Tibial artery (tissue), 4 donors: ENCODE measurements around the gene KRT82.

Experiments
- DNase-seq, 2 donors: peaks; one replicate each; pipeline ENCODE4 v3.0.0-alpha.2; 2019
- H3K27ac ChIP-seq, 2 donors: fragments of 200-600 bp; sonication (generic) in 1 of 2; 1 replicate in 1 of 2; 2 replicates in 1 of 2; pipeline ENCODE4 v1.5.1; 2018 to 2019; ENCODE audit warnings: mild to moderate bottlenecking in 1 of 2
- H3K27me3 ChIP-seq, 2 donors: fragments of 200-600 bp; sonication (generic) in 1 of 2; one replicate each; pipeline versions ENCODE4 v1.5.1 to v1.6.0; 2016 to 2019
- H3K36me3 ChIP-seq, 3 donors: fragments of 200-600 bp; sonication (generic) in 2 of 3; one replicate each; pipeline ENCODE4 v1.5.1; 2016 to 2019; ENCODE audit warnings: mild to moderate bottlenecking in 2 of 3
- H3K4me1 ChIP-seq, 4 donors: fragments of 200-600 bp; sonication (generic) in 2 of 4; 1 replicate in 3 of 4; 2 replicates in 1 of 4; pipeline ENCODE4 v1.5.1; 2016 to 2019
- H3K4me3 ChIP-seq, 2 donors: fragments of 200-600 bp; sonication (generic) in 1 of 2; 1 replicate in 1 of 2; 2 replicates in 1 of 2; pipeline ENCODE4 v1.5.1; 2018 to 2019; ENCODE audit warnings: mild to moderate bottlenecking in 2 of 2
- H3K9me3 ChIP-seq, 3 donors: fragments of 200-600 bp; sonication (generic) in 1 of 3; one replicate each; pipeline ENCODE4 v1.5.1; 2016 to 2019
- intact Hi-C: fragments of 100-400 bp; cut with DNase I; formaldehyde crosslinking; loops from one replicate; pipeline ENCODE4 v1.15.0; 2023; ENCODE audit warnings: low total_unique reads
- TF ChIP-seq, protein P1 (sequence below), 2 experiments: fragments of 200-600 bp in 1 of 2; fragments of 450-650 bp in 1 of 2; IDR thresholded peaks; one replicate each; pipeline ENCODE4 v1.5.1; 2017 to 2019; ENCODE audit warnings: antibody characterized with exemption in 2 of 2, mild to moderate bottlenecking in 1 of 2, moderate library complexity in 1 of 2

KRT82 gene

GRCh38 chr12:52441320-52441911 lies 35.3 kb upstream of the KRT82 start:
- H3K4me3 ChIP-seq = no peak overlapping the region
- no peaks in the 10 kb centered on the region for H3K4me1 ChIP-seq
- TF ChIP-seq, protein P1, sequence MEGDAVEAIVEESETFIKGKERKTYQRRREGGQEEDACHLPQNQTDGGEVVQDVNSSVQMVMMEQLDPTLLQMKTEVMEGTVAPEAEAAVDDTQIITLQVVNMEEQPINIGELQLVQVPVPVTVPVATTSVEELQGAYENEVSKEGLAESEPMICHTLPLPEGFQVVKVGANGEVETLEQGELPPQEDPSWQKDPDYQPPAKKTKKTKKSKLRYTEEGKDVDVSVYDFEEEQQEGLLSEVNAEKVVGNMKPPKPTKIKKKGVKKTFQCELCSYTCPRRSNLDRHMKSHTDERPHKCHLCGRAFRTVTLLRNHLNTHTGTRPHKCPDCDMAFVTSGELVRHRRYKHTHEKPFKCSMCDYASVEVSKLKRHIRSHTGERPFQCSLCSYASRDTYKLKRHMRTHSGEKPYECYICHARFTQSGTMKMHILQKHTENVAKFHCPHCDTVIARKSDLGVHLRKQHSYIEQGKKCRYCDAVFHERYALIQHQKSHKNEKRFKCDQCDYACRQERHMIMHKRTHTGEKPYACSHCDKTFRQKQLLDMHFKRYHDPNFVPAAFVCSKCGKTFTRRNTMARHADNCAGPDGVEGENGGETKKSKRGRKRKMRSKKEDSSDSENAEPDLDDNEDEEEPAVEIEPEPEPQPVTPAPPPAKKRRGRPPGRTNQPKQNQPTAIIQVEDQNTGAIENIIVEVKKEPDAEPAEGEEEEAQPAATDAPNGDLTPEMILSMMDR (IDR thresholded peaks at IDR 0.05) = no peak
- no peaks in the 10 kb centered on the region for H3K36me3 ChIP-seq
- peaks cover 0 to 39% of the 10 kb centered on the region in 2 donors for H3K27me3 ChIP-seq
- intact Hi-C loops = no loop called here
- no peaks in the 10 kb centered on the region for H3K9me3 ChIP-seq
- DNase-seq = no peak
- no peak overlapping the region for H3K27ac ChIP-seq

DNA sequence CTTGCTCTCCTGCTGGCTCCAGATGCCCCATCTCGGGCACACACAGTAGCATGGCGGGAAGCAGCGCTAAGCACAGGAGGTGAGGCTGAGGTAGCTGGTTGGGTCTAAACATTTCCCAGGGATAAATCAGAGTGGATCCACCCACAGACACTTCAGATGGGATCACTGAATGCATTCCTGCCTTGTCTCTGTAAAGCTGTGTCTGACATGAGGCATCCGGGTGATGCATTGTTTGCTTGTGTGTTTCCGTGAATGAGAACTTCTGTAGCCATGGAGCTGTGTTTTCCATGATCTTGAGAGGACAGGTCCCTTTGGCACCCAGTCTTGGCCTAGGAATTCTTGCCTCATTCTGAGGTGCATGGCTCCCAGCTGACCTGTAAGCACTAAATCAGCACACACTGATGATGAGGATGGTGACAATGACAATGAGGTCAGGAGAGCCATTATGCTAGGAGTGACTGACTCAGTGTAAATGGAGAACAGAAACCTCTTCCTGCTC lies 34.7 kb upstream of the KRT82 start:
- TF ChIP-seq, protein P1 (IDR thresholded peaks at IDR 0.05) = no peak
- Histone ChIP-seq H3K9me3 (no peaks in the 10 kb centered on the region), H3K36me3 (no peaks in the 10 kb centered on the region), H3K27ac (no peak overlapping the region), H3K27me3 (peaks cover 0 to 39% of the 10 kb centered on the region in 2 donors), H3K4me3 (no peak overlapping the region), H3K4me1 (no peaks in the 10 kb centered on the region)
- no peak for DNase-seq
- intact Hi-C loops = no loop called here

- TF ChIP-seq, protein P1 (IDR thresholded peaks at IDR 0.05) = no peak
- H3K9me3 ChIP-seq = no peaks in the 10 kb centered on the region
- no peaks in the 10 kb centered on the region for H3K4me1 ChIP-seq
- H3K4me3 ChIP-seq = no peak overlapping the region
- peaks cover 0 to 39% of the 10 kb centered on the region in 2 donors for H3K27me3 ChIP-seq
- intact Hi-C loops = no loop called here
- DNase-seq = no peak
- no peaks in the 10 kb centered on the region for H3K36me3 ChIP-seq
- H3K27ac ChIP-seq = no peak overlapping the region
Observed at GRCh38 chr12:52439845-52440244, 33.7 kb upstream of the KRT82 start.

DNA sequence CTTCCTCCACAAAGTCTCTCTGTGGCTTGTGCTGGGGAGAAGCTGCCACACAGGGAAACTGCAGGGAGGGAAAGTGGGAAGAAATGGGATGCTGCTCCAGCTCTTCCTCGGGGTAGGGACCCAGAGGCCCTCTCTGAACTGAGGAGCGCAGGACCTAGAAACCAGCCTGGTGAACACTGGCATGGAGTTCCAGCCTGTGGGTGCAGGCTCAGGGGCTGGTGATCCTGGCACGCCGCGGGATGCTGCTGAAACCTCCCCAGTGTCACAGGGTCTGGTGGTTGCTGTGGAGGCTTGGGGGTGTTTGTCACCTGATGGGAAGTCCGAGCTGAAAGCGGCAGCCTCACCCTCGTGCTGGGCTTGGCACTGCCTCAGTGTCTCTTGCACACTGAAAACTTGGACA lies 33.3 kb upstream of the KRT82 start:
- intact Hi-C loops = no loop called here
- no peaks in the 10 kb centered on the region for H3K36me3 ChIP-seq
- no peak overlapping the region for H3K4me3 ChIP-seq
- TF ChIP-seq, protein P1 (IDR thresholded peaks at IDR 0.05) = no peak
- no peaks in the 10 kb centered on the region for H3K4me1 ChIP-seq
- no peaks in the 10 kb centered on the region for H3K9me3 ChIP-seq
- peaks cover 0 to 41% of the 10 kb centered on the region in 2 donors for H3K27me3 ChIP-seq
- no peak overlapping the region for H3K27ac ChIP-seq
- no peak for DNase-seq

GRCh38 chr12:52438305-52439301 lies 32.5 kb upstream of the KRT82 start:
- Histone ChIP-seq H3K9me3 (no peaks in the 10 kb centered on the region), H3K36me3 (no peaks in the 10 kb centered on the region), H3K27me3 (peaks cover 0 to 45% of the 10 kb centered on the region in 2 donors), H3K27ac (no peak overlapping the region), H3K4me1 (no peaks in the 10 kb centered on the region), H3K4me3 (no peak overlapping the region)
- DNase-seq = no peak
- intact Hi-C loops = no loop called here
- TF ChIP-seq, protein P1 (IDR thresholded peaks at IDR 0.05) = no peak
